ENCODE measurements around the gene PRKN. TPM values are rescaled to one million over a fixed set of nuclear protein-coding genes. Genes with fewer than 3 reads are reported as not detected.
A peak's percentile ranks its signal among the peaks of the same experiment; 100 is the strongest.

Gene PRKN
- total RNA-seq, 1 donor from 2014 or later: 2.8 TPM

DNA sequence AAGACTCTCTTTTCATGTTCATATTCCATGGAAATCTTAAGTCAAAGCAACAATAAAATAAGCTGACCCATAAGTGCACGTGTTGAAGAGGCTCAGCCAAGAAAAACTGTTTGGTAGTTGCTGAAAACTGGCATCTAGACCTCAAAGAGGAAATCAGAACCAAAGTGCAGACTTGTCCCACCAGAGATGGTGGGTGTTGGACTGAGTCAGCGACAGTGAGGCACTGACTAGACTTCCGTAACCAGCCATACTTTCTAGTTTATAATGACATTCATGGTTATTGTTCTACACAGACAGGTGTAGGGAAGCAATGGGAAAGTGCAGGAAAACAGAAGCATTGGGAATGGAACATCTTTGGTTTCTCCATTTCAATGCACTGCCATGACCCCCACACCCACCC, 1278.0 kb downstream of the PRKN start:
- Histone ChIP-seq H3K9me3 (ENCODE audit: low read depth) (no peaks in the 10 kb centered on the region), H3K79me2 (ENCODE audit: low read depth) (no peaks in the 10 kb centered on the region), H3K4me3 (no peak overlapping the region), H4K20me1 (ENCODE audit: low read depth) (no peaks in the 10 kb centered on the region), H3K4me2 (no peak overlapping the region), H3F3A (ENCODE audit: low read depth) (peaks cover 18% of the 10 kb centered on the region), H2AFZ (replicated peaks) (no peak overlapping the region), H3K36me3 (no peaks in the 10 kb centered on the region), H3K27me3 (no peaks in the 10 kb centered on the region), H3K4me1 (peaks cover 34% of the 10 kb centered on the region), H3K9ac (no peak overlapping the region), H3K27ac (no peak overlapping the region)
- Mint-ChIP-seq H3K4me1 (peaks cover 39% of the 10 kb centered on the region), H3K27ac (peak overlapping the region; percentile 7), H3K4me3 (no peak overlapping the region), H3K36me3 (no peaks in the 10 kb centered on the region), H3K9me3 (no peaks in the 10 kb centered on the region), H3K27me3 (ENCODE audit: insufficient read depth, low read depth) (peaks cover 2% of the 10 kb centered on the region)
- TF ChIP-seq EZH2 (IDR thresholded peaks at IDR 0.05) (no peak), EZH2phosphoT487 (IDR thresholded peaks at IDR 0.05) (no peak)
- TF ChIP-seq, protein P1, sequence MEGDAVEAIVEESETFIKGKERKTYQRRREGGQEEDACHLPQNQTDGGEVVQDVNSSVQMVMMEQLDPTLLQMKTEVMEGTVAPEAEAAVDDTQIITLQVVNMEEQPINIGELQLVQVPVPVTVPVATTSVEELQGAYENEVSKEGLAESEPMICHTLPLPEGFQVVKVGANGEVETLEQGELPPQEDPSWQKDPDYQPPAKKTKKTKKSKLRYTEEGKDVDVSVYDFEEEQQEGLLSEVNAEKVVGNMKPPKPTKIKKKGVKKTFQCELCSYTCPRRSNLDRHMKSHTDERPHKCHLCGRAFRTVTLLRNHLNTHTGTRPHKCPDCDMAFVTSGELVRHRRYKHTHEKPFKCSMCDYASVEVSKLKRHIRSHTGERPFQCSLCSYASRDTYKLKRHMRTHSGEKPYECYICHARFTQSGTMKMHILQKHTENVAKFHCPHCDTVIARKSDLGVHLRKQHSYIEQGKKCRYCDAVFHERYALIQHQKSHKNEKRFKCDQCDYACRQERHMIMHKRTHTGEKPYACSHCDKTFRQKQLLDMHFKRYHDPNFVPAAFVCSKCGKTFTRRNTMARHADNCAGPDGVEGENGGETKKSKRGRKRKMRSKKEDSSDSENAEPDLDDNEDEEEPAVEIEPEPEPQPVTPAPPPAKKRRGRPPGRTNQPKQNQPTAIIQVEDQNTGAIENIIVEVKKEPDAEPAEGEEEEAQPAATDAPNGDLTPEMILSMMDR (IDR thresholded peaks at IDR 0.05): no peak
- DNase-seq (ENCODE audit: low spot score): no peak

GRCh38 chr6:161446949-161447348, 1280.6 kb downstream of the PRKN start:
- H3K4me3 ChIP-seq: no peak overlapping the region
- Mint-ChIP-seq H3K36me3 (no peaks in the 10 kb centered on the region), H3K4me1 (peaks cover 61% of the 10 kb centered on the region), H3K9me3 (peaks cover 2% of the 10 kb centered on the region), H3K27me3 (ENCODE audit: insufficient read depth, low read depth) (peaks cover 3% of the 10 kb centered on the region), H3K4me3 (no peak overlapping the region), H3K27ac (no peak overlapping the region)
- peak overlapping the region; percentile 59 for H3K27ac ChIP-seq
- peak; percentile 67 for DNase-seq (ENCODE audit: low spot score)
- H3K4me1 ChIP-seq: peaks cover 47% of the 10 kb centered on the region
- H3K9me3 ChIP-seq (ENCODE audit: low read depth): no peaks in the 10 kb centered on the region
- H3F3A ChIP-seq (ENCODE audit: low read depth): peaks cover 30% of the 10 kb centered on the region
- no peaks in the 10 kb centered on the region for H3K79me2 ChIP-seq (ENCODE audit: low read depth)
- TF ChIP-seq EZH2phosphoT487 (IDR thresholded peaks at IDR 0.05): no peak
- TF ChIP-seq, protein P1 (IDR thresholded peaks at IDR 0.05): no peak
- no peak for TF ChIP-seq EZH2 (IDR thresholded peaks at IDR 0.05)
- peak overlapping the region; percentile 46 for H3K4me2 ChIP-seq
- no peaks in the 10 kb centered on the region for H3K27me3 ChIP-seq
- no peaks in the 10 kb centered on the region for H3K36me3 ChIP-seq
- H2AFZ ChIP-seq (replicated peaks): no peak overlapping the region
- no peak overlapping the region for H3K9ac ChIP-seq
- no peaks in the 10 kb centered on the region for H4K20me1 ChIP-seq (ENCODE audit: low read depth)

GRCh38 chr6:161446296-161446925, 1281.2 kb downstream of the PRKN start:
- H3K4me3 Mint-ChIP-seq: no peak overlapping the region
- H4K20me1 ChIP-seq (ENCODE audit: low read depth): no peaks in the 10 kb centered on the region
- DNase-seq (ENCODE audit: low spot score): no peak
- peaks cover 47% of the 10 kb centered on the region for H3K4me1 ChIP-seq
- H3K9ac ChIP-seq: no peak overlapping the region
- peak overlapping the region; percentile 46 for H3K4me2 ChIP-seq
- H3K9me3 ChIP-seq (ENCODE audit: low read depth): no peaks in the 10 kb centered on the region
- H3K27ac Mint-ChIP-seq: peak overlapping the region; percentile 4
- H3K79me2 ChIP-seq (ENCODE audit: low read depth): no peaks in the 10 kb centered on the region
- H3K27me3 ChIP-seq: no peaks in the 10 kb centered on the region
- no peak overlapping the region for H3K4me3 ChIP-seq
- no peak overlapping the region for H2AFZ ChIP-seq (replicated peaks)
- H3K9me3 Mint-ChIP-seq: peaks cover 2% of the 10 kb centered on the region
- no peak overlapping the region for H3K27ac ChIP-seq
- H3K36me3 Mint-ChIP-seq: no peaks in the 10 kb centered on the region
- no peaks in the 10 kb centered on the region for H3K36me3 ChIP-seq
- H3F3A ChIP-seq (ENCODE audit: low read depth): peaks cover 30% of the 10 kb centered on the region
- H3K27me3 Mint-ChIP-seq (ENCODE audit: insufficient read depth, low read depth): peaks cover 3% of the 10 kb centered on the region
- TF ChIP-seq EZH2phosphoT487 (IDR thresholded peaks at IDR 0.05) (no peak), EZH2 (IDR thresholded peaks at IDR 0.05) (no peak)
- TF ChIP-seq, protein P1 (IDR thresholded peaks at IDR 0.05): no peak
- H3K4me1 Mint-ChIP-seq: peaks cover 64% of the 10 kb centered on the region

Data from neural progenitor cell (in vitro differentiated cells).